ENCODE data around the gene BTRC.

BTRC gene

GRCh38 chr10:101506829-101507661 is 153.1 kb downstream of the BTRC start:
- Mint-ChIP-seq H3K27ac (no peak overlapping the region), H3K27me3 (peaks cover 4% of the 10 kb centered on the region), H3K9me3 (no peaks in the 10 kb centered on the region), H3K4me1 (no peaks in the 10 kb centered on the region), H3K4me3 (no peak overlapping the region), H3K36me3 (no peaks in the 10 kb centered on the region)
- DNase-seq: no peak
- CTCF ChIA-PET: no interaction called here

- Mint-ChIP-seq H3K4me1 (no peaks in the 10 kb centered on the region), H3K36me3 (no peaks in the 10 kb centered on the region), H3K27me3 (peaks cover 4% of the 10 kb centered on the region), H3K9me3 (no peaks in the 10 kb centered on the region), H3K27ac (no peak overlapping the region), H3K4me3 (no peak overlapping the region)
- DNase-seq: no peak
- CTCF ChIA-PET: no interaction called here
These were observed 153.9 kb downstream of the BTRC start for GRCh38 chr10:101507828-101508227.

- Mint-ChIP-seq H3K4me3 (no peak overlapping the region), H3K9me3 (no peaks in the 10 kb centered on the region), H3K27ac (no peak overlapping the region), H3K36me3 (no peaks in the 10 kb centered on the region), H3K27me3 (no peaks in the 10 kb centered on the region), H3K4me1 (no peaks in the 10 kb centered on the region)
- DNase-seq: no peak
- CTCF ChIA-PET: no interaction called here
These were observed 158.0 kb downstream of the BTRC start for GRCh38 chr10:101511938-101512337.

- Mint-ChIP-seq H3K4me1 (no peaks in the 10 kb centered on the region), H3K4me3 (no peak overlapping the region), H3K27me3 (no peaks in the 10 kb centered on the region), H3K36me3 (no peaks in the 10 kb centered on the region), H3K9me3 (no peaks in the 10 kb centered on the region), H3K27ac (no peak overlapping the region)
- DNase-seq: no peak
- CTCF ChIA-PET: no interaction called here
These were observed 158.8 kb downstream of the BTRC start for GRCh38 chr10:101512738-101513137.

GRCh38 chr10:101513733-101514132 is 159.8 kb downstream of the BTRC start:
- DNase-seq: no peak
- no peaks in the 10 kb centered on the region for H3K4me1 Mint-ChIP-seq
- no peak overlapping the region for H3K27ac Mint-ChIP-seq
- no peak overlapping the region for H3K4me3 Mint-ChIP-seq
- no peaks in the 10 kb centered on the region for H3K9me3 Mint-ChIP-seq
- CTCF ChIA-PET: no interaction called here
- no peaks in the 10 kb centered on the region for H3K27me3 Mint-ChIP-seq
- H3K36me3 Mint-ChIP-seq: no peaks in the 10 kb centered on the region

- H3K27ac Mint-ChIP-seq: no peak overlapping the region
- CTCF ChIA-PET: no interaction called here
- H3K9me3 Mint-ChIP-seq: no peaks in the 10 kb centered on the region
- H3K4me1 Mint-ChIP-seq: no peaks in the 10 kb centered on the region
- no peaks in the 10 kb centered on the region for H3K27me3 Mint-ChIP-seq
- H3K4me3 Mint-ChIP-seq: no peak overlapping the region
- H3K36me3 Mint-ChIP-seq: peaks cover 3% of the 10 kb centered on the region
- DNase-seq: no peak
These were observed 171.9 kb downstream of the BTRC start for GRCh38 chr10:101525848-101526247.

GRCh38 chr10:101529207-101529606 is 175.2 kb downstream of the BTRC start:
- Mint-ChIP-seq H3K27me3 (no peaks in the 10 kb centered on the region), H3K36me3 (peaks cover 1% of the 10 kb centered on the region), H3K27ac (no peak overlapping the region), H3K9me3 (no peaks in the 10 kb centered on the region), H3K4me1 (no peaks in the 10 kb centered on the region), H3K4me3 (no peak overlapping the region)
- DNase-seq: no peak
- CTCF ChIA-PET: no interaction called here

GRCh38 chr10:101529725-101530553 is 176.0 kb downstream of the BTRC start:
- H3K27me3 Mint-ChIP-seq: no peaks in the 10 kb centered on the region
- no peaks in the 10 kb centered on the region for H3K4me1 Mint-ChIP-seq
- H3K27ac Mint-ChIP-seq: no peak overlapping the region
- peaks cover 1% of the 10 kb centered on the region for H3K36me3 Mint-ChIP-seq
- H3K9me3 Mint-ChIP-seq: no peaks in the 10 kb centered on the region
- CTCF ChIA-PET: interaction anchor here (1.0 kb wide), 1 partner anchor 9 kb away, joined by 3 read pairs; no protein-coding TSS in a partner anchor
- H3K4me3 Mint-ChIP-seq: no peak overlapping the region
- DNase-seq: no peak

GRCh38 chr10:101535949-101536348 is 182.0 kb downstream of the BTRC start:
- no peaks in the 10 kb centered on the region for H3K9me3 Mint-ChIP-seq
- DNase-seq: no peak
- H3K27me3 Mint-ChIP-seq: no peaks in the 10 kb centered on the region
- H3K4me3 Mint-ChIP-seq: no peak overlapping the region
- peaks cover 6% of the 10 kb centered on the region for H3K36me3 Mint-ChIP-seq
- H3K27ac Mint-ChIP-seq: no peak overlapping the region
- CTCF ChIA-PET: interaction anchor here (1.0 to 3.4 kb wide), 5 partner anchors 16 to 245 kb away, joined by 3 to 18 read pairs (median 4); no protein-coding TSS in a partner anchor
- H3K4me1 Mint-ChIP-seq: peaks cover 5% of the 10 kb centered on the region

GRCh38 chr10:101536800-101537199 is 182.8 kb downstream of the BTRC start:
- peaks cover 5% of the 10 kb centered on the region for H3K4me1 Mint-ChIP-seq
- H3K27me3 Mint-ChIP-seq: no peaks in the 10 kb centered on the region
- no peaks in the 10 kb centered on the region for H3K9me3 Mint-ChIP-seq
- H3K36me3 Mint-ChIP-seq: peaks cover 6% of the 10 kb centered on the region
- no peak overlapping the region for H3K27ac Mint-ChIP-seq
- DNase-seq: no peak
- CTCF ChIA-PET: interaction anchor here (1.0 to 3.4 kb wide), 3 partner anchors 33 to 244 kb away, joined by 3 to 18 read pairs (median 4); no protein-coding TSS in a partner anchor
- no peak overlapping the region for H3K4me3 Mint-ChIP-seq

- Mint-ChIP-seq H3K4me1 (peaks cover 5% of the 10 kb centered on the region), H3K9me3 (no peaks in the 10 kb centered on the region), H3K27me3 (no peaks in the 10 kb centered on the region), H3K36me3 (peaks cover 6% of the 10 kb centered on the region), H3K4me3 (no peak overlapping the region), H3K27ac (no peak overlapping the region)
- no peak for DNase-seq
- CTCF ChIA-PET: interaction anchor here (0.7 to 3.4 kb wide), 2 partner anchors 8 to 32 kb away, joined by 3 to 18 read pairs; no protein-coding TSS in a partner anchor
These were observed 184.5 kb downstream of the BTRC start for GRCh38 chr10:101538446-101538845.

- Mint-ChIP-seq H3K9me3 (no peaks in the 10 kb centered on the region), H3K27me3 (no peaks in the 10 kb centered on the region), H3K27ac (no peak overlapping the region), H3K4me3 (no peak overlapping the region), H3K36me3 (peaks cover 1% of the 10 kb centered on the region), H3K4me1 (no peaks in the 10 kb centered on the region)
- CTCF ChIA-PET: interaction anchor here (1.3 to 1.4 kb wide), 2 partner anchors 9 to 25 kb away, joined by 4 read pairs; no protein-coding TSS in a partner anchor
- no peak for DNase-seq
These were observed 191.9 kb downstream of the BTRC start for GRCh38 chr10:101545898-101546297.

- Mint-ChIP-seq H3K4me3 (no peak overlapping the region), H3K9me3 (no peaks in the 10 kb centered on the region), H3K27me3 (no peaks in the 10 kb centered on the region), H3K27ac (no peak overlapping the region), H3K4me1 (no peaks in the 10 kb centered on the region), H3K36me3 (peaks cover 13% of the 10 kb centered on the region)
- no peak for DNase-seq
- CTCF ChIA-PET: interaction anchor here (1.0 kb wide), 1 partner anchor 15 kb away, joined by 4 read pairs; no protein-coding TSS in a partner anchor
These were observed 197.0 kb downstream of the BTRC start for GRCh38 chr10:101550965-101551364.

- H3K27ac Mint-ChIP-seq: no peak overlapping the region
- H3K9me3 Mint-ChIP-seq: no peaks in the 10 kb centered on the region
- no peak for DNase-seq
- H3K36me3 Mint-ChIP-seq: peaks cover 13% of the 10 kb centered on the region
- no peaks in the 10 kb centered on the region for H3K27me3 Mint-ChIP-seq
- H3K4me1 Mint-ChIP-seq: peaks cover 14% of the 10 kb centered on the region
- CTCF ChIA-PET: interaction anchor here (0.8 kb wide), 1 partner anchor 18 kb away, joined by 3 read pairs; no protein-coding TSS in a partner anchor
- no peak overlapping the region for H3K4me3 Mint-ChIP-seq
These were observed 198.5 kb downstream of the BTRC start for GRCh38 chr10:101552442-101552841.

Measured in activated naive CD4-positive, alpha-beta T cell treated with anti-CD3 and anti-CD28 coated beads, Interleukin-2, amount 10 ng/mL, durations not matched to agents 7 days and 5 days (primary cell).